K562 treated with DMSO at 1 percent for 4 hours (cell line): ENCODE data around the gene CLSTN3. TPM values are rescaled to one million over a fixed set of nuclear protein-coding genes. Genes with fewer than 3 reads are reported as not detected.

Source experiments
- total RNA-seq: library from RNA; unstranded; fragments of 300-600 nt; gene quantifications from 2 replicates; pipeline ENCODE4 v1.2.3, GENCODE V29; 2022; ENCODE audit not compliant: insufficient read depth

The CLSTN3 gene
- 12.1 and 20.9 TPM in 2 replicates for total RNA-seq

GRCh38 chr12:7129872-7130691 is at the start of gene CLSTN3:
CLSTN3 (plus strand) TSS chr12:7130371; CDS start chr12:7130649, 278 bp downstream.

DNA sequence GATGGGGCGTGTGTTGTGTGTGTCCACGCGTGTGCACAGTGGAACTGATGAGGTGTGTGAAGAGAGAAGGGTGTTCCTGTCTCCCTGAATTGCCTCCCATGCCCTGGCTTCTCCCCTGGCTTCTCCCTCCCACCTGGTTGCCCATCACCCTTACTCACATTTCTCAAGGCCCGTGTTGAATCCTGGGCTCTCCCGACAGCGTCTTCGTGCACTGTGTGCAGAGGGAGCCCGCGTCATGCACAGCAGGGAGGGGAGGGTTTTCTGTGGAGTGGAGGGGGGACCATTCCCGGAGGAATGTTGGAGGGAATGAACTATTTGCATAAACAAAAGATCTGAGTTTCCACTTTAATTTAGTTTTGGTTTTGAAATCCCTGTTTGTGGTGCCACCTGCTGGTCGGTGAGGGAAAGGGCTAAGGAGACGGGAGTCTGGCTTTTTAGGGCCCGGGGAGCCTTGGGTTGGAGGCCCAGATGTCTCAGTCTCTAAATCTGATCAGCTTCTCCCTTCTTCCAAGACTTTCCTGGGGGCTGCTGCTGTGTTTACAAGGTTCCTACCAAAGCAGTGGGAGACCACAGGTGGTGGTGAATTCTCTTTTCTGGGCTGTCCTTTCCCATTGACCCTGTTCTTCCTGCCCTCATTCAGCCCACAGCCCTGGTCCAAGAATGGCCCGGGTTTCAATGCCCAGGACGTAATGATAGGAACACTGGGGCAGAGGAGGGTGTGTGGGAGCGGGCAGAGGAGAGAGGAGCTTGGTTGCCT is 37.8 kb upstream of the CLSTN3 start, which contains the start of gene C1R:
TSS of gene C1R (minus strand) at position 217 of the 757 bp plus-strand sequence. CDS start at position 160, 57 bp downstream.

GRCh38 chr12:7108796-7109571 is 21.2 kb upstream of the CLSTN3 start, which contains the start of gene C1RL:
C1RL (minus strand) TSS chr12:7109214; CDS start chr12:7109180, 34 bp downstream.

DNA sequence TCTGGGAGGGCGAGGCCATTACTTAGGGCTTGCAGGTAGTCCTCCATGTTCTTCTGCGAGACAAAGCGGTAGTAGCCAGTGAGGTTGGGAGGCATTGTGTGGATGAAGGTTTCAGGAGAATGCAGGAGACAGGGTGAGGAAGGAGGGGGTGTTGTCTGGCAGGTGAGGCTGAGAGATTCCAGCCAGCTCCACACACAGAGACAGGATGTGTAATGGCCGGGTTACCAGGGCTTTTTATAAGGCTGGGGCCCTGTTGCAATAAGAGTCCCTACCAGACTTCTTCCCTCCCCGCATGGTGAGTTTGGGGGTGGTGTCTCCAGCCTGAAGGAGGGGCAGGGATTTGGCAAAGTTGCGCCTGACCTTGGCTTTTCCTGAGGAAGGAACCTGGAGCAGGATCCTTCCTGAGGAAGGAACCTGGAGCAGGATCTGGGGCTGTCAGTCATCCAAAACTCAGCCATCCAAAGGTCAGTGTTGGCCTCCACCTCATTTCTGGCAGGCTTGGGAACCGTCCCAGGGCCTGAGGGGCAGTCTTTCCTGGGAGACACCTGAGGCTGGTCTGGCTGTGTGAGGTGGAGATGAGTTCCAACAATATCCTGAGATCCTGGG is 1.4 kb upstream of the CLSTN3 start, which contains the start of gene RBP5:
TSS of gene RBP5 (minus strand) at position 209 of the 606 bp plus-strand sequence. CDS start at position 95, 114 bp downstream.

GRCh38 chr12:7189398-7190267 is 59.5 kb downstream of the CLSTN3 start, which contains the start of gene PEX5:
PEX5 (plus strand) TSS chr12:7189686; CDS start chr12:7190378, 692 bp downstream.

Other genes starting within 250 kb of the CLSTN3 start
- 4.7 and 5.7 TPM in 2 replicates for gene LRRC23, start 225.5 kb upstream of the CLSTN3 start, total RNA-seq
- gene ENO2, start 215.8 kb upstream of the CLSTN3 start, total RNA-seq: 33.9 and 35.4 TPM in 2 replicates
- gene ATN1, start 202.4 kb upstream of the CLSTN3 start, total RNA-seq: 34.8 and 43.7 TPM in 2 replicates
- gene RNU7-1, start 186.6 kb upstream of the CLSTN3 start, total RNA-seq: not detected in 2 replicates
- gene C12orf57, start 186.3 kb upstream of the CLSTN3 start, total RNA-seq: 524 and 553 TPM in 2 replicates
- gene PTPN6, start 179.0 kb upstream of the CLSTN3 start, total RNA-seq: 6.5 and 16.4 TPM in 2 replicates
- gene PHB2, start 159.7 kb upstream of the CLSTN3 start, total RNA-seq: 297 and 310 TPM in 2 replicates
- gene EMG1, start 159.5 kb upstream of the CLSTN3 start, total RNA-seq: 7.9 and 15.0 TPM in 2 replicates
- 23.4 and 23.6 TPM in 2 replicates for gene LPCAT3, start 111.9 kb upstream of the CLSTN3 start, total RNA-seq
- gene C1S, start 69.7 kb upstream of the CLSTN3 start, total RNA-seq: 0.81 and 1.7 TPM in 2 replicates
- gene C1R, start 37.9 kb upstream of the CLSTN3 start, total RNA-seq: 3.0 and 5.2 TPM in 2 replicates
- gene C1RL, start 21.2 kb upstream of the CLSTN3 start, total RNA-seq: 13.2 and 18.7 TPM in 2 replicates
- 4.6 and 9.7 TPM in 2 replicates for gene RBP5, start 1.5 kb upstream of the CLSTN3 start, total RNA-seq
- gene PEX5, start 59.3 kb downstream of the CLSTN3 start, total RNA-seq: 11.2 and 15.6 TPM in 2 replicates
- gene ACSM4, start 173.7 kb downstream of the CLSTN3 start, total RNA-seq: not detected in 2 replicates